ENCODE measurements around the gene BICD1.

BICD1 gene

DNA sequence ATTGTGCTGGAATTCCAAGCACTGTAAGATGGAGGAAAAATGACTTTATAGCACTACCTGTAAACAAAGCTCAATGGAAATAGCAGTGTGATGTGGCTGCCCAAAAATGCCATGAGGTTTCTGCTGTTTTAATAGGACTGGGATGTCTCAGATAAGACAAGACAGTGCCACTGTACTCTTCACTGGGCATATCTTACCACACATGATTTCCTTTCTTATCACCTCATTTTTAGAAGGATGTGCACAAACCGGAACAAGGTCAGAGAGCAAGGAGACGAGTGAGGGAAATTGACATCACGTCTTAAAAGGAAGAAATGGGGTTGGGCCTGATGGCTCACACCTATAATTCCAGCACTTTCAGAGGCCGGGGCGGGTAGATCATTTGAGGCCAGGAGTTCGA lies 254.3 kb downstream of the BICD1 start:
- no peak for DNase-seq

DNA sequence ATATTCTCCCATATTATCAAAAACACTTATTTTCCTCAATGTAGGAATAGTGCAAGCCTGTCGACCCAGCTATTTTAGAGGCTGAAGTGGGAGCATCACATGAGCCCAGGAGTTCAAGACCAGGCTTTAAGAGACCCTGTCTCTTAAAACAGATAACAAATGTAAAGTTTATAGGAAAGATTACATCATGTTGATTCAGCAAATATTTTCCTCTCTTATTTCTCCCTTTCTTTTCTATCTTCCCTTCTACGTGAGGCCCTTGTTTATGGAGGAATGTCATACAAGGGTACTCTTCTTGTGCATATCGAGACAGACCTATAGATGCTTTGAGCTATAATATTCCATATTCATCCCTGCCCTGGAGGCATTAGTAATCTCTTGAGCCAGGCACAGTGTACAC lies 256.2 kb downstream of the BICD1 start:
- DNase-seq: no peak

DNA sequence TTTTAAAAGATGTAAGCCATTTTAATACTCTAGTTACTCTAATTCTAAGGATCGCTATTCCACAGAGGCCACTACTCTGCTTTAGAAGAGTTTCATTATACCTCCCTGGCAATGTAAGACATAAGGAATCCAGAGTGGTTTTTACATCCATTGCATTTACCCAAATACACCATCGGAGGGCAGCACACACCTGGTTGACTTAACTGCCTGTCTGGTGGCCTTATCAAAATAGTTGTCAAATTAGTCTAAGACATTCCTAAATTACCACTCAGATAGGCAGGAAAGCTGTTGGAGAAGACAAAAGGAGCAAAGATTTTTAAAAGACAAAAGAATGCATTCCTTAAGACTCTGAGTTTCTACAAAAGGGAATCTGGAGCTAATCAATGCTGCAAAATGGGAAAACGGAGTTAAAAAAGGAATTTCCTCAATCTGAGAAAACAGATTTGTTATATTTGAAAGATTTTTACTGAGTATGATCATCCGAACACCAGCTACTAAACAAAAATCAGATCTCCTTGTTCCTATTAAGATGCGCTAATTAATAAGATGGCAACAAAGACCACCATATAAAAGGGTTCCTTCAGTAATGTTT lies 258.9 kb downstream of the BICD1 start:
- peak; percentile 50 for DNase-seq

GRCh38 chr12:32366714-32367113 lies 260.1 kb downstream of the BICD1 start:
- no peak for DNase-seq

DNA sequence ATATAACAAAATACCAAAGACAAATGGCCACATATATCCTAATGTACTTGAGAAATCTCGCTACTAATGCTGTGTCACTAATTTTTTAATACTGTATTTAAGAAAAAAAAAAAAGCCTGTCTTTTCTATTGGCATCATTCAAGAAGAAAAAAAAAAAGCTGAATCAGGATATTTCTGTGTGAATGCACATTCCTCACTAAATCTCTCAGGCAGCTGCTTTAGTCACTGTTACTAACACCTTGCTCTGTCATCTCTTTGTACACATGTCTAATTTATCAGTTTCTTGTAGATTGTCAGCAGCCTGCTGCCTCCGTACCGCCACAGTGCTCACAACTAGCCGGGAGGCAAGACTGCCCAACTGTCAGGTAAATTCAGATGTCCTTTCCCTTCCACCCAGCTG lies 260.7 kb downstream of the BICD1 start:
- no peak for DNase-seq

DNA sequence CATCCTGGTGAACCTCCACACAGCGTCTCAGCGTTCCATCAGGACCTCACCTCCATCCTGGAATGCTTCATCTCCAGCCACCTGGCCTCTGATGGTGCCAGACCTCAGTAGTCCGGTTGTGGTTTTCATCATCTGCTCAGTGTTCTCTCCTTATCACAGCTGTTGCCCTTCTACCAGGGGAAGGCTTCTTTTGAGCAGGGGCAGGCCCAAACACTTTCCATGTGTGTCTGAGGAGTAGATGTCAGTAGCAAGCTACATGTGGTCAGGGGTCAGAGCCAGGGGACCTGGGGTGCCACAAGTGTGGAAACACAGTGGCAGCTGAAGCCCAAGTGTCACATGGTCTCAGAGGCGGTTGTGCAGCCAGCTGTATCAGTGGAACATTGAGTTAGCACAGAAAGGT lies 262.6 kb downstream of the BICD1 start:
- no peak for DNase-seq

DNA sequence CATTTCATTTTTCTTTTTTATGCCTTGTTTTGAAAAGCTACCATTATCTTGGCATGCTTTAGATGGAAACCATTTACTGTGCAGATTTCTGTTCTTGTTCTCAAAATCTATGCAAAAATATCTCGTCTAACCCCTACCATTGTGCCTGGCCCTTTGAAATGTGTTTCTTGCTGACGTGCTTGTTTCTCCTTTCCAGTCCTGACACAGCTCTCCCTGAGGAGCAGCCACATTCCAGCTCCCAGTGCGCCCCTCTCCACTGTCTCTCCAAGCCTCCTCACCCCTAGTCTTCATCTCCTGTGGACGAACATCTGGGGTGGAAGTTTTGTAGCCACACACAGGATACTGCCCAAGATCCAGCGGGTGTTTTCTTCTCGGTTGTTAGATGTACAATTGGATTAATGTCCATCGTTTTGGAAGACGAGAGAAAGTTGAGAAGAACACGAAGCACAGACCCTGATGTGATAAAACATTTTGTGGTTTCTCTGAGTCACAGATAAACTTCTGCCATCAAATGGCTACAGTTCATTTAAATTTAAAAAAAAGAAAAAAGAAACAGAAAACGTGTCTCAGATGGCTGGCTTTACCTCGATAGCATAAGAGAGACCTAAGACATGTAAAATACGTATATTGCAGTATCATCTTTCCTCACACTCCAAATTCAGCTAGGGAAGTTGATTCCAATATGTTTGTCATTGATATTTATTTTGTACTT lies 270.9 kb downstream of the BICD1 start:
- no peak for DNase-seq

DNA sequence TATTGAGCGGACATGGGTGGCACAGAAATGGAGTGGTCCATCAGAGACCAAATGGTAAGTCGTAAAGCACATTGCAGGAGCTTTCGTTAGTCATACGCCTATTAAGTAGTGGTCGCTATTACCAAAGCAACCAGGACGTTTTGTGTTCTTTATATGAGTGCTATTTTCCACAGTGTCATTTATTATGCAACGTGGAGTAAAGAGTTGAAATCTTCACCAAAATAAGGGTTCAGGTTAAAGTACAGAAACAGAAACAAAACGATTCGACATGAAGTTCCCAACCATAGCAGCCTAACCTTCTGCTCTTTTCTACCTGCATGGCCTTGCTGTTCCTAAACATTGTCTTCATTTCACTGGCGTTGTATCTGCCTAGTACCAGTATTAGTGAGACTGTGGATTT lies 272.6 kb downstream of the BICD1 start:
- no peak for DNase-seq

DNA sequence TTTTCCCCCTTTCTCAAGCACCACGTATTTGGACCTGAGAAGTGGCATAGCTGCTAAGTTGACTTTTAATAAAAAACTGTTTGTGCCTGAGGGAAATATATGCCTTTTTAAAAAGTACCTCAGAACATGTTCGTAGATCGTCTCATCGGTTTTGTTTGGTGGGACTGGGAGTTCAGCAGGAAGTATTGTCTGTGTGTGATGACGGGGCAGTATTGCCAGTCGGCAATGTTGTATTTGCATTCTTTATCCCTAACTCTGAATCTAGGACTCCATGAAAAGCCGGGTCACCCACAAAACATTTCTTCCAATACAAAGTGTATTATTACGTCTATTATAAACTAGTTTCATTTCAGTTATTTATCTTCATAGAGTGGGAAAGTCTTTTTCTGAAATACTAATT lies 273.0 kb downstream of the BICD1 start:
- no peak for DNase-seq

DNA sequence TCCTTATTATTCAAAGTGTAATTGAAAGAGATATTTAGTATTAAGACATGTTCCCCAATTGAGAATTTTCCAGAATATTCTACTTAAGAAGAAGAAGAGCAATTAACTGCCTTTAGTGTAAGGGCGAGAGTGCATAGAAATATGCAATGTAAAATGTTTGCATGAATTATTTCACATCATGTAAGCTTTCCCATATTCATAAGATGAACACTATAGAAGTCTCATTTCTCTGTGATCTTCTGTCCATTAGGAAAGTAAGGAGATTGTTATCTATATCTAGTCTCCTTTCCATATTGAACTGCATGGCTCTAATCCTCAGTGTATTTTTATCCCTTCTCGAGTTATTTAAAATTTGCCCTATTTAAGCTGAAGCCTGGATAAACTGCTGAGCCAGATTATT lies 275.6 kb downstream of the BICD1 start:
- no peak for DNase-seq

- no peak for DNase-seq
These were observed 284.0 kb downstream of the BICD1 start for GRCh38 chr12:32390572-32391219.

- DNase-seq: no peak
These were observed 288.4 kb downstream of the BICD1 start for GRCh38 chr12:32395026-32395425.

DNA sequence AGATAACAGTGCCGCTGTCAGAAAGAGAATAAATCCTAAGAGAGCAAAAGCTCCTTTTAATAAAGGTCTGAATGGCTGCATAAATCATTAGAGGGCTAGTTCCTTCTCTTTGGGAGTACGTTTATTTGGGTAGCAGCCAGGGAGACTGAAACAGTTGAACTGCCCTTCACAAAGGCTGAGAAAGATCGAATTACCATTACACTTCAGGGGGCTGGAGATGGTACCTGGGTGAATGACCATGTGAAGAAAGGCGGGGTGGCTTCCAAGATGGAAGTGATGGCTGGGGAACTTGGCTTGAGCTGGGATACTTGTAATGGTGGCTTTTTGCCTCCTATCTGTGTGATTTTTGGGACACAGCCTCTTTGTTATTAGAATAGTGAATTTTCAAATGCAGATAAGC lies 291.0 kb downstream of the BICD1 start:
- no peak for DNase-seq

- DNase-seq: no peak
These were observed 291.5 kb downstream of the BICD1 start for GRCh38 chr12:32398181-32398580.

DNA sequence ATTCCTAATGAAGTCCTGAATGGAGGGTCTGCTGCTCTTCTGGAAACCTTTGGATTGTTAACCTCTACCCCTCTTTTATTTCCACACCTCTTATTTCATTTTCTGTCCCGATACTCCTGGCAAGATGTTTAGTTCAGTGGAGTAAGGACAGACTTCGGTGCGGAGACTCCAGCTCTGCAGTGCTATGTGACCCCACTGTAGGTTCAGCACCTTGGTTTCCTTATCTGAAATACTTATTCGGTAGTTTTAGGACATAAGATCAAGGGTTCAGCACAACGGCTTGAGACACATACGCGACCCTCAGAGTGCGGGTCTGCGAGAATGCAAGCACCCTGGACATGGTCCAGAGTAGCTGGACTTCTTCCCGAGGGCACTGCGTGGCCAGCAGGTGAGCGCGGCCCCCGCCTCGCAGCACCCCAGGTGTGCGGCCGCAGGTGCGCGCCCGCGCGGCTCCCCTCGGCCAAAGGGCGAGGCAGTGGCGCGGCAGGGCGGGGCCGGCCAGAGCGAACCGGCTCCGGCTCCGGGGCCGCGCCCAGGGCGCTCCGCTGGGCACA lies 292.2 kb downstream of the BICD1 start:
- DNase-seq: no peak

DNA sequence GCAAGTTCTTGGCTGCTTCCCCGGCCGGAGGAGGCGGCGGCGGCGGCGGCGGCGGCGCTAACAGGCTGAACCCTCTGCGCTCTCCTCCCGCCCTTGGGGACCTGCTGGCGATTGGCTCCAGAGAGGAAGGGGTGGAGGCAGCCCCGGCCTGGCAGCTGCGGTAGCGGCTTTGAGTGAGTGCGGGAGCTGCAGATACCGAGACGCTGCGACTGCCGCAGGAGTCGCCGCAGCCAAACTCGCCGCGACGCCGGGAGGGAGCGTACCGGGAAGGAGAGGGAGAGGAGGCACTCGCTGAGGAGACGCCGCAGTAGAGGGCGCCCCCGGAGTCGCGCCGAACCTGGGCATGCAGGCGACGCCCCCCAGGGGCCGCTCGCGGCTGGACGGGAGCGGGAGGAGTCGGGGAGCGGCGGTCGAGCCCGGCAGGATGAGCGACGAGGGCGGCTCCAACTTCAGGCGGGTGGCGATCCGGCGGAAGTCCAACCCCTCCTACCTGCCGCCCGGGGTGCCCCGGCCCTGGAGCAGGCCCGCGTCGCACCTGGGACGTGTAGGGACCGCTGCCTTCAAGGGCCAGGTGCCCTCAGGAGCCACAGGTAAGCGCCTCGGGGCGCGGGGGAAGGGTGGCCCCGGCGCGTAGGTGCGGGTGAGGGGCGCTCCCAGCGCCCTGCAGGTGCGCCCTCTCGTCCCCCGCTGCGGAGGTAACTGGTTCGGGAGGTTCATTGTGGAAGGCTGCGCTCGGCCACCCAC lies 292.9 kb downstream of the BICD1 start, which contains the start of gene FGD4:
FGD4 (plus strand) TSS at position 189 of the 744 bp plus-strand sequence.
- DNase-seq: peak; percentile 73

GRCh38 chr12:32400114-32400672 lies 293.5 kb downstream of the BICD1 start:
- no peak for DNase-seq

DNA sequence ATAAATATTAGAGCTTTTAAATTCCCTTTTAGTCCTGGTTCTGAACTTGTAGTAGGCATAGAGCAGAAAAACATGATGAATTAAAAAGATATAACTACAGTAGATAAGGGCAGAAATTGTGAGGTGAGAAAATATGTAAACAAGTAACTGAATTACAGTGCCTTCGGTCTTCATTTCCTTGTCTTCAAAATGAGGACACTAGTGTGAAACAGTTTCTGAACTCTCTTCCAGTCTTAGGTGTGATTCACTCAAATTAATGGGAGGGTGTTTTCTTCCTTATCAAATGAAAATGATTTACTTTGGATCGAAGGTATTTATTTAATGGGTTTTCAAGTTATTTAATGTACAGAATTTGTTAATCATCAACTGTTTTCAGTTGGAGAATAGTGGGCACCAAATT lies 294.2 kb downstream of the BICD1 start:
- DNase-seq: no peak

DNA sequence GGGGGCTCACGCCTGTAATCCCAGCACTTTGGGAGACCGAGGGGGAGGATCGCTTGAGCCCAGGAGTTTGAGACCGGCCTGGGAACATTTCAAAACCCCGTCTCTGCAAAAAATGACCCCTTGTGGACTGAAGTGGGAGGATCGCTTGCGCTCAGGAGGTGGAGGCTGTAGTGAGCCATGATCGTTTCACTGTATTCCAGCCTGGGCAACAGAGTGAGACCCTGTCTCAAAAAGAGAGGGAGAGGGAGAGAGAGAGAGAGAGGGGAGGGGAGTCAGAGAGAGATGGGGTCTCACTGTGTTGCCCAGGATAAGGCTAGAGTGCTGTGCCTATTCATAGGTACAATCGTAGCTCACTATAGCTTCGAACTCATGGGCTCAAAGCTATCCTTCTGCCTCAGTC lies 295.5 kb downstream of the BICD1 start:
- DNase-seq: no peak

DNA sequence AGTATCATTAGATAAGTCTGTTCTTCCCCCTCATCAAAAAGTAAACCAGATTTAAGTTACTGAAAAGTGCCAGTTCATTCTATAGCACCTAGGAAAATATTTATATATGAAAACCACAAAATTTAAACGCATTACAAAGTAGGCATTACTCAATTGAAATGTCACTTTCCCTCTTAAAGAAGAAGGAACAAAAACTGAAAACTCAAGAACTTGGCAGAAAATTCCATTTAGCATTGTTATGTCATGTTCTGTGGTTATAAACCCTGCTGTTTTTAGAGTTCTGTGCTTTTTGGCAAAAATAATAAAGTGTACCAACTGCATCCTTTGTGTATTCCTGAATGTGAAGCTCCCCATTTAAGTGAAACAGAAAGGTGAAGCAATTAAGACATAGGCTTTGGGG lies 296.3 kb downstream of the BICD1 start:
- DNase-seq: no peak

- DNase-seq: no peak
These were observed 301.1 kb downstream of the BICD1 start for GRCh38 chr12:32407795-32408194.

- no peak for DNase-seq
These were observed 306.8 kb downstream of the BICD1 start for GRCh38 chr12:32413412-32413811.

DNA sequence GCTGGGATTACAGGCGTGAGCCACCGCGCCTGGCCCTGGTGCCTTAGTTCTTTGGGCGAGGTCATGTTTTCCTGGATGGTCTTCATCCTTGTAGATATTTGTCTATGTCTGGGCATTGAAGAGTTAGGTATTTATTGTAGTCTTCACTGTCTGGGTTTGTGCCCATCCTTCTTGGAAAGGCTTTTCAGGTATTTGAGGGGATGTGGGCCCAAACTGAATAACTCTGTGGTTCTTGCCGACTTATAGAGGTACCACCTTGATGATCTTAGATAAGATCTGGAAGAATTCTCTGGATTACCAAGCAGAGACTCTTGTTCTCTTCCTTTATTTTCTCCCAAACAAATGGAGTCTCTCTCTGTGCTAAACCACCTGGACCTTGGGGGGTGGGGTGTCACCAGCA lies 311.6 kb downstream of the BICD1 start:
- no peak for DNase-seq

Data from NCI-H2107 (cell line).